ENCODE measurements around the gene TREML1. TPM values are rescaled to one million over a fixed set of nuclear protein-coding genes. Genes with fewer than 3 reads are reported as not detected.

TREML1 gene
- total RNA-seq, 4 donors from 2014 or later, result not detected

- Histone ChIP-seq H3K27me3 (peaks cover 0 to 24% (median 0%) of the 10 kb centered on the region in 4 donors), H3K9me3 (no peaks in the 10 kb centered on the region), H3K36me3 (no peaks in the 10 kb centered on the region), H3K4me3 (no peak overlapping the region), H3K27ac (no peak overlapping the region), H3K4me1 (no peaks in the 10 kb centered on the region)
- intact Hi-C loops (cut with DNase I), result no loop called here
- no peak for DNase-seq
- 65 to 68% methylated on average over 4 of the region's 4 CpGs for WGBS, 2 donors
- TF ChIP-seq POLR2A (IDR thresholded peaks at IDR 0.05), result no peak
- no peak for TF ChIP-seq CTCF (IDR thresholded peaks at IDR 0.05)
These were observed 16.5 kb upstream of the TREML1 start for GRCh38 chr6:41170547-41171160.

GRCh38 chr6:41167173-41167963 is 13.2 kb upstream of the TREML1 start:
- Histone ChIP-seq H3K27me3 (peaks cover 0 to 25% (median 0%) of the 10 kb centered on the region in 4 donors), H3K4me3 (no peak overlapping the region), H3K36me3 (no peaks in the 10 kb centered on the region), H3K27ac (no peak overlapping the region), H3K9me3 (no peaks in the 10 kb centered on the region), H3K4me1 (no peaks in the 10 kb centered on the region)
- DNase-seq, result no peak
- intact Hi-C loops (cut with DNase I), result loop anchor here (10.0 kb wide), 1 partner anchor 63 kb away; no protein-coding TSS in a partner anchor
- no peak for TF ChIP-seq CTCF (IDR thresholded peaks at IDR 0.05)
- no peak for TF ChIP-seq POLR2A (IDR thresholded peaks at IDR 0.05)
- WGBS, 2 donors, result 65 to 67% methylated on average over 3 to 5 of the region's 5 CpGs

GRCh38 chr6:41164551-41165120 is 10.5 kb upstream of the TREML1 start:
- no peak for DNase-seq
- H3K4me1 ChIP-seq, result peaks cover 0 to 1% (median 0%) of the 10 kb centered on the region in 3 donors
- no peak overlapping the region for H3K4me3 ChIP-seq
- H3K9me3 ChIP-seq, result no peaks in the 10 kb centered on the region
- H3K27ac ChIP-seq, result no peak overlapping the region
- H3K36me3 ChIP-seq, result no peaks in the 10 kb centered on the region
- TF ChIP-seq POLR2A (IDR thresholded peaks at IDR 0.05), result no peak
- no peak for TF ChIP-seq CTCF (IDR thresholded peaks at IDR 0.05)
- 72 to 82% methylated on average over 4 of the region's 4 CpGs for WGBS, 2 donors
- H3K27me3 ChIP-seq, result peaks cover 0 to 18% (median 0%) of the 10 kb centered on the region in 4 donors
- intact Hi-C loops (cut with DNase I), result loop anchor here (10.0 kb wide), 1 partner anchor 60 kb away; no protein-coding TSS in a partner anchor

- 100% methylated on average over 1 of the region's 1 CpG; no CpG with 5 or more reads in 1 of the 2 donors for WGBS, 2 donors
- TF ChIP-seq CTCF (IDR thresholded peaks at IDR 0.05), result no peak
- H3K9me3 ChIP-seq, result no peaks in the 10 kb centered on the region
- H3K4me1 ChIP-seq, result peaks cover 0 to 7% (median 0%) of the 10 kb centered on the region in 3 donors
- H3K4me3 ChIP-seq, result no peak overlapping the region
- H3K27me3 ChIP-seq, result peaks cover 0 to 28% (median 0%) of the 10 kb centered on the region in 4 donors
- intact Hi-C loops (cut with DNase I), result loop anchor here (10.0 kb wide), 1 partner anchor 59 kb away; no protein-coding TSS in a partner anchor
- no peaks in the 10 kb centered on the region for H3K36me3 ChIP-seq
- no peak overlapping the region for H3K27ac ChIP-seq
- no peak for DNase-seq
These were observed 9.2 kb upstream of the TREML1 start for GRCh38 chr6:41163419-41163717.

Measured in esophagus squamous epithelium (tissue), 5 donors.